GM19025 (cell line): ENCODE results near the gene RWDD3.
A peak's percentile ranks its signal among the peaks of the same experiment; 100 is the strongest.

Experiments
- ATAC-seq: cut with Tn5 transposase; IDR thresholded peaks from one replicate; pipeline ENCODE4 v1.9.1; 2021; ENCODE audit warnings: mild to moderate bottlenecking, low read depth, moderate library complexity; ENCODE audit not compliant: unreplicated experiment

RWDD3 gene

GRCh38 chr1:95278173-95279006 is 44.4 kb downstream of the RWDD3 start:
- peak; percentile 71 for ATAC-seq

DNA sequence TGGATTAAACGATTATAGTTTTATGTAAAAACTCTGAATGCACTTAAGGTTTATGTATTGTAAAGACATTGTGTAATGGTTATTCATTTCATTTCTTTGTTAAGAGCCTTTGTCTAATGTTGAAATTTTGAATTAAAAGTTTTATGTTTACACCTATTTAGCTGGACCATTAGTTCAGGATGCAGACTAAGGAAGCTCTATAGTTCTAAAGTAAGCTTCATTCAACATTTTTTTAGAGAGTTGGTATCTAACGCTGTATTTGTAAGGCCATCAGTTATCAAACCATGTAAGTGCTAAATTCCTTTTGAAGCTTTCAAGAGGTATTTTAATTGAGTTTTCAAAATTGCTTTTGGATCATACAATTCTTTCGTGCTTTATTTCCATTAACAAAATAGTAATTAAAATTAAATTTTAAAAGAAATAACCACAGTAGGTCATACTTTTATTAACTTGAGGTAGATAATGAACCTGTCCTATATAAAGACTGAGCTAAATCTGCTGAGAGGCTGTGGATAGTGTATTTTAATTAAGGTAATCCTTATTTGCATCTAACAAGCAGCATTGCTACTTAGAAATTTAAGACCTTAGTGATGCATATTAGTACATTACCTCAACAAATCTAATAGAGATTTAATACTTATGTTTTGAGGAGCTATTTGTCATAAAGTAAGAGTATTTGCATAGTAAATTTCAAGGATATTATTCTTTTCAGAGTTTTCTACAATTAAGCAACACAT is 47.9 kb downstream of the RWDD3 start:
- ATAC-seq, result no peak

DNA sequence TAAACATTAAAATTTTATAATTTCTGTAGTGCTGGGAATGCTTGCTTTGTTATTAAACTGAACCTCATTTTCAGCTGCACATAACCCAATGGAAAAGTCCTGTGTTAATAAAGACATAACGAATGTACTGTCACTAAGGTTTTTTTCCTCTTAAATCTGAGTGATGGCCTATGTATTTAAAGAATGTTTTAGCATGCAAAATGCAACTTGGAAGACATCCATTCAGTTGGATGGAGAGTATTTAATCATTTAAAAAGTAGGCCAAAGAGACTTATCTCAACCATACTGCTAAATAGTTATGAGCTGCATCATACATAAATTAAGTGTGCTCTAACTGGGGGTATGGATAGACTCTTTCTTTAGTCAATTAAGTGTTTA is 48.5 kb downstream of the RWDD3 start:
- no peak for ATAC-seq

DNA sequence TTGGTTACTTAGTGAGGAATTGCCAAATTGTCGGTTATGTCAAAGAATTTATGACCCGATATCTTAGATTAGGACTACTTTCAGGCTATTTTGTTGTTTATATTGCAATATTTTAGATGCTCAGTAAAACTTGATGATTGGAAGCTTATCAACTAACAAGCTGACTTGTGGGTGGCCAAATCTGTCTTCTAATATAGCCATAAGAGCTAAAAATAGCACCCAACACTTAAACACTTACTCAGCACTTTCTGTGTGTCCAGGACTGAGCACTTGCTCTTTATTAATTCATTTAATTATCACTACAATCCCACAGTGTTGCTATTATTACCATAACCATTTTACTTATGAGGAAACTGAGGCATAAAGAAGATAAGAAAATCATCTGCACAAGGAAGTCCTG is 50.4 kb downstream of the RWDD3 start:
- ATAC-seq, result no peak

DNA sequence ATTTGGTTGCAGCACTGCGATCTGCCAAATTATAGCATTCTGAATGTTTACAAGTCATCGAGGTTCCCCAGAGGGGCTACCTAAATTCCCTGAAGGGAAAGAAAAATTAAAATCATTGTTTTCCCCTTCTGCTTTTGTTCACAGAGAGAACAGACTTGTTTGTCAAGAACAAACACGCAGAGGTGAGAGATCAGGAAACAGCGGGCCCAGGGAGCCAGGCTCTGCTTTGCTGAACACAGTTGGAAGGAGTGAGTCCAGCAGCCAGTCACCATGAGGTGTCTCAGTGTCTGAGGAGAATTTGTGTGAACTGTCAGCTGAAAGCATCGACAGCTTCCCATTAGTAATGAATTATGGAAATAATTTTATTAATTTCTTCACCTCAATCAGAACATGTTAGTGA is 52.5 kb downstream of the RWDD3 start:
- ATAC-seq, result no peak

DNA sequence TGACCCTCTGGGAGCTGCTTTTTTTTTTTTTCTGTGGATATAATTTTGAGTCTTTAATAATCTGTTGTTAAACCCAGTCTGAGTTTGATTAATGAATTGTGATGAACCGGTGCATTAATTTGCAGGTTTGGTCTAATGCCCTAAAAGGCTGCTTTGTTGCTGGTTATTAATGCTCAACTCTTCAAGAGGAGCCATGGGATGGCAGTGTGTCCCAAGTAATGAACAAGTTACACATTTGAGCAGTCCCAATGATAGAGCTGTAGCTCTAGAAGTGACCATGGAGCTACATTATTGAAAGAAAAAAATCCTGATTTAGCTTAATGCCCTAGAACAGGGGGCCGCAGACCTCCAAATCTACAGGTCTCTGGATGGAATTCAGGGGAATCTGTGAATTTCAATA is 53.1 kb downstream of the RWDD3 start:
- no peak for ATAC-seq

GRCh38 chr1:95287825-95288224 is 53.8 kb downstream of the RWDD3 start:
- no peak for ATAC-seq
